HL-60 (cell line): ENCODE results near the gene TRIM67.
A peak's percentile ranks its signal among the peaks of the same experiment; 100 is the strongest.

Experiments used
- DNase-seq, 2 experiments: peaks; one replicate each; pipeline ENCODE4 v3.0.0-alpha.2; 2010 to 2020; ENCODE audit warnings: low read depth in 1 of 2, low spot score in 1 of 2
- H3K27ac ChIP-seq: fragments of 250-450 bp; sonication (Bioruptor Pico); replicated peaks from 2 replicates; pipeline ENCODE4 v1.5.1; 2020; ENCODE audit warnings: mild to moderate bottlenecking, moderate library complexity
- H3K27me3 ChIP-seq: fragments of 250-450 bp; sonication (Bioruptor Pico); 2 replicates; pipeline ENCODE4 v1.5.1; 2021; ENCODE audit warnings: mild to moderate bottlenecking, moderate library complexity; ENCODE audit not compliant: insufficient read depth, poor library complexity, severe bottlenecking
- H3K4me3 ChIP-seq: replicated peaks from 2 replicates; pipeline ENCODE4 v1.5.1; 2011; ENCODE audit warnings: mild to moderate bottlenecking, control low read depth, low read length; ENCODE audit not compliant: insufficient read depth
- CTCF ChIP-seq: IDR thresholded peaks from one replicate; pipeline ENCODE4 v1.5.1; 2011; ENCODE audit warnings: low read length, control low read depth, inconsistent platforms; ENCODE audit not compliant: insufficient read depth
- GABPA ChIP-seq: IDR thresholded peaks from 2 replicates; pipeline ENCODE4 v1.6.1; 2012; ENCODE audit warnings: low read depth
- POLR2AphosphoS5 ChIP-seq: IDR thresholded peaks from 2 replicates; pipeline ENCODE4 v1.6.1; 2012; ENCODE audit warnings: low read depth
- REST ChIP-seq: IDR thresholded peaks from 2 replicates; pipeline ENCODE4 v1.6.1; 2012; ENCODE audit warnings: low read depth; ENCODE audit not compliant: insufficient replicate concordance
- SPI1 ChIP-seq: IDR thresholded peaks from 2 replicates; pipeline ENCODE4 v1.6.1; 2012; ENCODE audit warnings: low read depth, mild to moderate bottlenecking, borderline replicate concordance

TRIM67 gene

GRCh38 chr1:231240531-231240882 lies 78.6 kb downstream of the TRIM67 start:
- Histone ChIP-seq H3K4me3 (peak overlapping the region; percentile 62), H3K27ac (peak overlapping the region; percentile 83), H3K27me3 (no peaks in the 10 kb centered on the region)
- peak in 1 of 2 experiments; percentile 10 for DNase-seq
- TF ChIP-seq GABPA (no peak), POLR2AphosphoS5 (no peak), SPI1 (no peak), REST (no peak), CTCF (no peak)

- Histone ChIP-seq H3K4me3 (peak within 1 kb of the TSS; percentile 62), H3K27ac (peak within 1 kb of the TSS; percentile 83), H3K27me3 (no peaks in the 10 kb centered on the region)
- peak; percentile 83 to 84 for DNase-seq
- TF ChIP-seq REST (peak; percentile 40), SPI1 (peak; percentile 12; the same call in 1 of the 2 replicates), GABPA (0 out of 2 replicates have a peak, but pooled peaks have one; percentile 21), CTCF (no peak), POLR2AphosphoS5 (peak; percentile 90; the same call in 1 of the 2 replicates)
Observed at GRCh38 chr1:231240883-231241735, 79.3 kb downstream of the TRIM67 start, which contains the start of gene GNPAT. TSS of gene GNPAT (plus strand) at chr1:231241212. CDS start at chr1:231241379, 167 bp downstream.

GRCh38 chr1:231241750-231242149 lies 79.9 kb downstream of the TRIM67 start:
- Histone ChIP-seq H3K27ac (peak overlapping the region; percentile 83), H3K4me3 (peak overlapping the region; percentile 62), H3K27me3 (no peaks in the 10 kb centered on the region)
- TF ChIP-seq GABPA (no peak), SPI1 (peak; percentile 44; the same call in 1 of the 2 replicates)
- DNase-seq, result peak; percentile 26 to 33

- peak in 1 of 2 experiments; percentile 21 for DNase-seq
- H3K27ac ChIP-seq, result peak overlapping the region; percentile 83
- peak overlapping the region; percentile 62 for H3K4me3 ChIP-seq
- H3K27me3 ChIP-seq, result no peaks in the 10 kb centered on the region
- TF ChIP-seq REST, result peak; percentile 94
- TF ChIP-seq GABPA, result no peak
Observed at GRCh38 chr1:231242516-231243198, 80.8 kb downstream of the TRIM67 start.
